ENCODE measurements around the gene SLTM.
"Not testable (repeated sequence)": the region's sequence is repeated elsewhere in the genome, so short reads cannot be mapped to it uniquely, and the experiment has no call there.

The SLTM gene

DNA sequence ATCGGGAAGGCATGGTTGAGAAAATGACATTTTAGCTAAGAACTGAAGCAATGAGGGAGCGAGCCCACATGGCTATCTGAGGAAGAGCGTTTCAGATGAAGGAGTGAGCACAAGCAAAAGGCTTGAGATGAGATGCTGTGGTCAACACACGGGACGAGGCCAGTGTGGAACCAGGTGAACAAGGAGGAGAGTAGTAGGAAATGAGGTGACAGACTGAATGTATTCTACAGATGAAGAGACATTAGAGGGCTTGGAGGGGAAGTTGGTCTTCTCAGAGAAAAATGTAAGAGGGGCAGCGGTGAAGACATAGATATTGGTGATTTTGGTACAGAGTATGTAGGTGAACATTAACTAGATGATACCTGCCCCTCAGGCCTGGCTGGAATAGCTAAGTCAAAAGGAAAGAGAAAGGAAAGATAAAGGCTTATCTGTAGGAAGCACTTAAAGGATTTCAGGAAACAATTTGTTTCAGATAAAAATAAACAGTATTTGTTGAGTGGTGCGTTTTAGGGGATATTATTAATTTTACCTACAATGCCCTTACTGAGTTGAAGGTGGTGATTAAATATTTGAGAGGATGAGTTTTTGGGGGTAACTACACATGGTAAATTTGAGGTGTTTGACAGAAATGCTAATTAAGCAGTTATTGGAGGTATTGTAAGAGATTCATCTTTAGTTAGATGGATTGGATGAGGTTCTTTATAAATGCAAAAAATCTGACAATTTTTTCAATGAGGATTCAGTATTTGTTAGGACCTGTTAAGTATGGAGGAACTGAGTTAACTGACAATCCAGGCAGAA lies 57.0 kb downstream of the SLTM start:
- DNase-seq (ENCODE audit: low spot score) = no peak

DNA sequence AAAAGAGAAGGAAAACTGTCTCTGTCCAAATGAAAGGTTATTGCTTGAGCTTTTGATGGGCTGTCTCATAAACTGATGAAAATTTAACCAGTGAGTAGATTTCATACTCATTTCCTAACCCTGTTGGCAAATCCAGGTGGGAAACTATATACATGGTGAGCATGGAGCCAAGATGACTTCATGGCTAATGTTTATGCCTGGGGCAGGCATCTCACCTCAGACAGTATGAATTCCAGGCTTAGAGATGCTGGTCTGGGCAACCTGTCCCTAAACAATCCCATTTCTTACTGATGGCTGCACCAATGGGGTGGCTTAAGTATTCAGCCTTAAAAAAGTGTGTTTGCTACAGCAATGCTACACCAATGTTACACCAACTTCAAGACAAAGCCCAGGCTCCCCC lies 58.1 kb downstream of the SLTM start:
- no peak for DNase-seq (ENCODE audit: low spot score)

DNA sequence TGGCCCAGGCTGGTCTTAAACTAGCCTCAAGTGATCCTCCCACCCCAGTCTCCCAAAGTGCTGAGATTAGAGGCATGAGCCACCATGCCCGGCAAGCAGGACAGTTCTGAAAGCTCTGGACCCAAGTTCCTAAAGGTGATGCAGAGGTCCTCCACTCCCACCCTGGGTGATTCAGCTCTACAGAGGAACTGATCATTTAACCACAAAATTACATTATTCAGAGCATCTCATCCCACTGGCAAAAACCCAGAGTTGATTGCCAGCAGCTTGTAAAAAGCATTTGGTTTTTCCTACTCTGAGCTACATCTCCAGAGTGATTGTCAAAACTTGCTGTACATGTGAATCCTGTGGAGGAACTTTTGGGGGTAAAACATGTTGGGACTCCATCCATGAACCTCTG lies 60.2 kb downstream of the SLTM start:
- DNase-seq (ENCODE audit: low spot score) = no peak

DNA sequence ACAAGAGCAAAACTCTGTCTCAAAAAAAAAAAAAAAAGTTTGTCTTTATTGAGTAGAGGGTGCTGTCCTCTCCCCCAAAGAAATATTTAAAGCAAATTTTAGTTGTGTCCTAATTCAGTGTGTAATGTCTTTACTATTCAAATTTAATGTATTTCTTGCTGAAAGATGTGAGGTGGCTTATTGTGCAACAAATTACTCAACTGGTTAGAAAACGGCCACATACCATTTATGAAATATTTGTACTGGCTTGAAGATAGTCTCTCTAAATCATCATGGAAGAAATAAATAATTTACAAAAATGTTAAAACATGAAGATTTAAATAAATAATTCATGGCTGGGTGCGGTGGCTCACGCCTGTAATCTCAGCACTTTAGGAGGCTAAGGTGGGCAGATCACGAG lies 63.0 kb downstream of the SLTM start:
- DNase-seq (ENCODE audit: low spot score) = no peak

- no peak for DNase-seq (ENCODE audit: low spot score)
These were observed 65.6 kb downstream of the SLTM start for GRCh38 chr15:58867926-58868325.

GRCh38 chr15:58865425-58865880 lies 68.0 kb downstream of the SLTM start:
- DNase-seq (ENCODE audit: low spot score) = peak; percentile 24

- DNase-seq (ENCODE audit: low spot score) = peak; percentile 25
These were observed 68.7 kb downstream of the SLTM start for GRCh38 chr15:58864602-58865424.

GRCh38 chr15:58862326-58862725 lies 71.2 kb downstream of the SLTM start:
- DNase-seq (ENCODE audit: low spot score) = no peak

GRCh38 chr15:58856621-58857020 lies 76.9 kb downstream of the SLTM start:
- DNase-seq (ENCODE audit: low spot score) = not testable (repeated sequence)

- DNase-seq (ENCODE audit: low spot score) = peak; percentile 44
These were observed 77.4 kb downstream of the SLTM start for GRCh38 chr15:58856086-58856485.

- no peak for DNase-seq (ENCODE audit: low spot score)
These were observed 78.9 kb downstream of the SLTM start for GRCh38 chr15:58854593-58854992.

DNA sequence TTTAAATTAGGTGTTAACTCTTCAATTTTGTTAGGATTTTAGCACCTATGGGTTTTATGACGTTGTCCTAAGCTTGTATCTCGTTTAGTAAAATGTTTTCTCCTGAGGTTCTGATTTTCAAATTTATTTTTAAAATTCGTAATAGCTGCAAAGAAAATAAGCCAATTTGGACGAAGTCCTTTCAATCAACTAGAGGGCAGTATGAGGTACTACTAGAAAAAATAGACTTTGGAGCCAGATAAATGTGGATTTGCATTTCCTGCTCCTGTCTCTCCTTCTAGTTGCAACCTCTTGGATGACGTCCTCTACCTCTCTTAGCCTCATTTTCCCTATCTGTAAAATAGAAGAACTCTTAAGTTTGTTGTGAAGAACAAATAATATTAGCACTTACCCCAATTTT lies 81.1 kb downstream of the SLTM start:
- no peak for DNase-seq (ENCODE audit: low spot score)

DNA sequence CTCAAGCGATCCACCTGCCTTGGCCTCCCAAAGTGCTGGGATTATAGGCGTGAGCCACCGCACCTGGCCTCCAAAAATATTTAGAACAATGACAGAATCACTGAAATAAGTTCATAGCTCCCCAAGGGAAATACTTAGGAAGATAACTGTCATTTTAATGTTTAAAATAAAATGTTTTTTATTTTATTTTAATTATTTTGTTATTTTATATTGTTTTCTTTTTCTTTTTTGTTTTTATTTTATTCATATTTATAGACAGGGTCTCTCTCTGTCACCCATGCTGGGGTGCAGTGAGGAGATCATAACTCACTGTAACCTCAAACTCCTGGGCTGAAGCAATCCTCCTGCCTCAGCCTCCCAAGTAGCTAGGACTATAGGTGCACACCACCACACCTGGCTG lies 82.3 kb downstream of the SLTM start:
- not testable (repeated sequence) for DNase-seq (ENCODE audit: low spot score)

- no peak for DNase-seq (ENCODE audit: low spot score)
These were observed 90.6 kb downstream of the SLTM start for GRCh38 chr15:58842713-58843396.

DNA sequence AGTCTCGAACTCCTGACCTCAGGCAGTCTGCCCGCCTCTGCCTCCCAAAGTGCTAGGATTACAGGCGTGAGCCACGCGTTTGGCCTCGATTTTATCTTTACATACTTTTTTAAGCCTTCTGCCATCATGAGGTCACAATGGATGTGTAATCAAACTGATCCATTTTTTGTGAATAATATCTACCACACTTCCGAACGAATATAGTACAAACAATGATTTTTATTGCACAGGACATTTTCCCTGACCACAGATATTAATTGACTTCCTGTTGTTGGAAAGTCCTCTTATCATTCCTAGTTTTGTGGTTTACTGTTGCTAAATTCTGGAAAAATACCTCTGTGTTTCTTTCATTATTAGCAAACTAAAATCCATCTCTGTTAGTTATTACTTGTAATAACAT lies 93.4 kb downstream of the SLTM start:
- DNase-seq (ENCODE audit: low spot score) = no peak

DNA sequence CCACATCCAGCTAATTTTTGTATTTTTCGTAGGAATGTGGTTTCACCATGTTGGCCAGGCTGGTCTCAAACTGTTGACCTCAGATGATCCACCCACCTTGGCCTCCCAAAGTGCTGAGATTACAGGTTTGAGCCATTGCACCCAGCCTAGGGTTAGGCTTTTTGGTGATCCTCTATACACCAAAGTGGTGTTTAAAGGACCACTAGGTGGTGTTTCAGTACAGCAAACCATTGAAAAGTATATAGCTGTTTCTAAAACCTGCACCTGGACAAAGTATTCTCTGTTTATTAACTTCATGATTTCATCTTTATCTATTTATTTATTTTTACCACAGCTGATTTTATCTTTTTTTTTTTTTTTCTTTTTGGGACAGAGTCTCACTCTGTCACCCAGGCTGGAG lies 94.0 kb downstream of the SLTM start:
- peak; percentile 16 for DNase-seq (ENCODE audit: low spot score)

DNA sequence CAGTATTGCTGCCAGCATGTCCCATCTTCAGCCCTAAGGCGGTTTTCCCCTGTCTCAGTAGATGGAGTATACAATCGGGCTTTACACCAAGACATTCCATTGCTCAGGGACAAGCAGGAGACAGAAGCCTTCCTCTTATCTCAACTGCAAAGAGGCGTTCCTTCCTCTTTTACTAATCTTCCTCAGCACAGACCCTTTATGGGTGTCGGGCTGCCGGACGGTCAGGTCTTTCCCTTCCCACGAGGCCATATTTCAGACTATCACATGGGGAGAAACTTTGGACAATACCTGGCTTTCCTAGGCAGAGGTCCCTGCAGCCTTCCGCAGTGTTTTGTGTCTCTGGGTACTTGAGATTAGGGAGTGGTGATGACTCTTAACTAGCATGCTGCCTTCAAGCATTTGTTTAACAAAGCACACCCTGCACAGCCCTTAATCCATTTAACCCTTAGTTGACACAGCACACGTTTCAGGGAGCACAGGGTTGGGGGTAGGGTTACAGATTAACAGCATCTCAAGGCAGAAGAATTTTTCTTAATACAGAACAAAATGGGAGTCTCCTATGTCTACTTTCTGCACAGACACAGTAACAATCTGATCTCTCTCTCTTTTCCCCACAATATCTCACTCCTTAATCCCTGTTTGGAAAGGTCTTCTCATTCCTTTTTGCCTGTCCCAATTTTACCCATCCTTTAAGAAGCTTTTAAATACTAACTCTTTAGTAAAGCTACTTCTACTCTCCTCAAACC lies 99.6 kb downstream of the SLTM start:
- DNase-seq (ENCODE audit: low spot score) = not testable (repeated sequence)

DNA sequence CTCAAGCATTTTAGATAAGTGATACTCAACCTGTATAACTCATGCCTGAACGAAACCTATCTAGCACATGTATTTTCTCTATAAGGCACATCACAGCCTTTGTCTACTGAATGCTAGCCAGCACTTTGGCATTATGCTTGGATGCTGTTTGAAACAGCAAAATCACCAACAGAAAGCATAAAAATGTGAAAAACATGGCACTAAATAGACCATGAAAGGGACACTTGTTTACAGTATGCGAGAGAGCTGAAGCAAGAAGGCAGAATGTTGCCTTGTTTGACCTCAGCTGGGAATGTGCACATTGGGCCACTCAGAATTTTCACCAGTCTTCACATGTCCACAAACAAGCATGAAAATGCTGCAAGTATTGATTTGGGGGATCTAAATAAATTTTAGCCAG lies 102.9 kb downstream of the SLTM start:
- DNase-seq (ENCODE audit: low spot score) = no peak

Data from hepatic stellate cell (primary cell).